GM18505 (cell line): ENCODE results near the gene RHOBTB1.

ENCODE experiments used
- ATAC-seq: cut with Tn5 transposase; IDR thresholded peaks from one replicate; pipeline ENCODE4 v1.9.1; 2021; ENCODE audit not compliant: unreplicated experiment
- POLR2A ChIP-seq: IDR thresholded peaks from 4 replicates; pipeline ENCODE4 v1.6.1; 2011; ENCODE audit warnings: borderline replicate concordance; ENCODE audit not compliant: insufficient read depth, insufficient read length; ENCODE audit errors: extremely low read depth

The RHOBTB1 gene

GRCh38 chr10:60958892-60959601 lies 15.1 kb upstream of the RHOBTB1 start:
- ATAC-seq, result no peak
- TF ChIP-seq POLR2A, result no peak

GRCh38 chr10:60957667-60958221 lies 13.8 kb upstream of the RHOBTB1 start:
- TF ChIP-seq POLR2A, result no peak
- no peak for ATAC-seq

- ATAC-seq, result no peak
- no peak for TF ChIP-seq POLR2A
Measured at GRCh38 chr10:60955957-60956425, 12.0 kb upstream of the RHOBTB1 start.

- no peak for TF ChIP-seq POLR2A
- ATAC-seq, result no peak
Measured at GRCh38 chr10:60955316-60955715, 11.3 kb upstream of the RHOBTB1 start.

- TF ChIP-seq POLR2A, result no peak
- no peak for ATAC-seq
Measured at GRCh38 chr10:60954035-60954434, 10.1 kb upstream of the RHOBTB1 start.

- no peak for ATAC-seq
- TF ChIP-seq POLR2A, result no peak
Measured at GRCh38 chr10:60953420-60953819, 9.4 kb upstream of the RHOBTB1 start.

GRCh38 chr10:60952846-60953220 lies 8.8 kb upstream of the RHOBTB1 start:
- TF ChIP-seq POLR2A, result no peak
- ATAC-seq, result no peak

- no peak for ATAC-seq
- TF ChIP-seq POLR2A, result no peak
Measured at GRCh38 chr10:60952067-60952845, 8.3 kb upstream of the RHOBTB1 start.

GRCh38 chr10:60951272-60951724 lies 7.3 kb upstream of the RHOBTB1 start:
- ATAC-seq, result no peak
- no peak for TF ChIP-seq POLR2A

- peak; percentile 81 for ATAC-seq
- no peak for TF ChIP-seq POLR2A
Measured at GRCh38 chr10:60950300-60950699, 6.3 kb upstream of the RHOBTB1 start.

GRCh38 chr10:60948851-60949250 lies 4.9 kb upstream of the RHOBTB1 start:
- ATAC-seq, result no peak
- no peak for TF ChIP-seq POLR2A

GRCh38 chr10:60944910-60945297 lies 919 bp upstream of the RHOBTB1 start:
- TF ChIP-seq POLR2A, result no peak
- ATAC-seq, result no peak

GRCh38 chr10:60943316-60944057 lies 498 bp downstream of the RHOBTB1 start:
- TF ChIP-seq POLR2A, result no peak
- ATAC-seq, result peak; percentile 33

GRCh38 chr10:60942788-60943315 lies 1.1 kb downstream of the RHOBTB1 start:
- TF ChIP-seq POLR2A, result no peak
- ATAC-seq, result peak; percentile 53
